Measurements from ENCODE around the gene WDR11.

- TF ChIP-seq CTCF (IDR thresholded peaks at IDR 0.05) = no peak
- no peak for TF ChIP-seq POLR2AphosphoS5 (IDR thresholded peaks at IDR 0.05)
- no peak for TF ChIP-seq POLR2A (IDR thresholded peaks at IDR 0.05; ENCODE audit: low read depth)
- no peak for TF ChIP-seq EP300 (IDR thresholded peaks at IDR 0.05)
Observed at GRCh38 chr10:120818301-120818700, 32.9 kb upstream of the WDR11 start.

Data from esophagus muscularis mucosa (tissue), 4 donors.